ENCODE results near the gene RBMXL3.

The RBMXL3 gene

DNA sequence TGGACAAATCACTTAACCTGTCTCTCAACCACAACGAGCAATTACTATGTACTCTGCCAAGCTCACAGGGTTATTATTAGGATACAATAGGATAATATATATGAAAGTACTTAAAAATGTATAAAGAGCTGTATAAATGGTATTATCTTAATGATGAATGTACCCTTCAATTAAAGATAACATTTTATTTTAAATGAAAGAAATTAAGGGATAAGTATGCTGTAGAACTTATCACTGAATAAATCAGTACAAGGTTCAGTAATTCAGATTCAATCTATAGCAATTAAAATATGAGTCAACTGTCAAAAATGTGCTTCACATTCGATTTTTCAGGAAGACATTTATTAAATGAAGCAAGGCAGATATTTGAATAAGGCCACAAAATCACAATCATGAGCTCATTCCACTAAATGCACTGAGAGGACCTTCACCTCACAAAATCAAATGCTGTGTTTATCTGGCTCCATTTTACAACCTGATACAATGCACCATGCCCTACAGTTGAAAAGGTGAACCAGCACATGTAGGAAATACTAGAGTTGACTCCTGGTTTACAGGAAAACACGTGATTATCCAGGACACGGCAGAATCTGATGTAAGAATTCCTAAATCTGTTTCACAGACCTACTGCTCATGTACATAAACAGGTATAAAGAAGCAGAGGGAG lies 40.3 kb downstream of the RBMXL3 start:
- no peak for DNase-seq (ENCODE audit: low read depth, low spot score)
- H3K4me3 ChIP-seq (ENCODE audit: low read length): no peak overlapping the region

- no peak for DNase-seq (ENCODE audit: low read depth, low spot score)
- H3K4me3 ChIP-seq (ENCODE audit: low read length): no peak overlapping the region
Measured at GRCh38 chrX:115232933-115233496, 43.8 kb downstream of the RBMXL3 start.

DNA sequence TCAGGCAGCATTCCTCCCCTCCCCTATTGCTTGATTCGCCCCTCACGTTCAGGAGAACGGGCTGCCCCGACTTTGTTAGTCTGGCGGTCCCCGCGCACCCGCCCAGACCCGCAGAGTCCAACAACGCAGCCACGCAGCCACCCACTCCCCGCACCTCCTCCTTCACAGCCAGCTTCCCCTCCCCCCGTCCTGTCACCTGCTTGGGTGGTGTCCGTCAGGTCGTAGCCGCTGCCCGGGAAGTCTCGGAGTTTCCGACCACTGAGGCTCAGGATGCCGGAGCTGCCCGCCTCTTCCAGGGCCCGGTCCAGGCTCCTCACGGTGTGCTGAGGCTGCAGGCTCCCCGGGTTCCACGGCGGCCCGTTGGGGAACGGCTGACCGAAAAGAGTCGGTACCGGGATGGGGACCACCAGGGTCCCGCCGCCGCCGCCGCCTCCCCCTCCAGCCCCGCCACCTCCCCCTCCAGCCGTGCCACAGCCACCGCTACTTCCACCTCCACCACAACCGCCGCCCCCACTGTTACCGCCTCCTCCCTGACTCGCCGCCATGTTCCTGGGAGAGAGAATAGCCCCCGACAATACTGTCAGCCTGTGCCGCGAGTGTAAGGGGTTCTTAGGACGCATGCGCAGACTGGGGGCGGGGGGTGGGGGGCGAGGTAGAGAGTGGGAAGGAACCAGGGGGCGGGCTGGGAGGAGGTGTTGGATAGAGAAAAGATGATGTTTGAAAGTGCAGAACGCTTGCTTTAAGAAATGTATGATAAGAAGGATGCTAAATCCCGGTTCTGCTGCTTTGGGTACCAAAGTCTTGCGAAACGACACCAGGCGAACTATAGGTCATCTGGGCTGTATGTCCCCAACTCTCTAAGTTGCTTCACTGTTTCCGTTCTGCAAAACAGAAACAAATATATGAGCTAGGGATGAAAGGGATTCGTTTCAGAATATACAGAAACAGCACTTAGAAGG lies 44.6 kb downstream of the RBMXL3 start, which contains the start of gene LRCH2:
TSS of gene LRCH2 (minus strand) at position 600 of the 959 bp plus-strand sequence. CDS start at position 545, 55 bp downstream.
- no peak within 1 kb of the TSS for H3K4me3 ChIP-seq (ENCODE audit: low read length)
- DNase-seq (ENCODE audit: low read depth, low spot score): no peak

GRCh38 chrX:115234461-115234860 lies 45.3 kb downstream of the RBMXL3 start:
- H3K4me3 ChIP-seq (ENCODE audit: low read length): no peak overlapping the region
- DNase-seq (ENCODE audit: low read depth, low spot score): no peak

DNA sequence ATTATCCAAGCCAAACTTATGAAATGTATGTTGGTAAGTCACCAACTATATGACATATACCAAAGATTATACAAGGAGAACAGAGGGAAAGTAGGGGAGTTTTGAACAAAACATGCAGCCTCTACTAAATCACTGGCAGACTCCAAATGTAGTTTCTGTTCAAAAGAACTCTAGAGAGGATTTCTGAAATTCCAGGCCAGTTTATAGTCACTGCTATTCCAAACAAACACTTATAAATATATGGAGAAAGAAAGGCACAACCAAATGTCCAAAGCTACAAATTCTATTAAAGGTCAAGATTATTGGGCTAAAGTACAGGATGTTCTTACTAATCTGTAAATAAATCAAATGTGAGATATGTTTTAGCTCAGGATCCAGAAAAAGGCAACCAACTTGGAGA lies 47.4 kb downstream of the RBMXL3 start:
- DNase-seq (ENCODE audit: low read depth, low spot score): no peak
- H3K4me3 ChIP-seq (ENCODE audit: low read length): no peak overlapping the region

- no peak for DNase-seq (ENCODE audit: low read depth, low spot score)
- H3K4me3 ChIP-seq (ENCODE audit: low read length): no peak overlapping the region
Measured at GRCh38 chrX:115237056-115237455, 47.8 kb downstream of the RBMXL3 start.

All from Jurkat, Clone E6-1 (cell line).